ENCODE results near the gene REXO5. TPM values are rescaled to one million over a fixed set of nuclear protein-coding genes. Genes with fewer than 3 reads are reported as not detected.

Gene REXO5
- total RNA-seq, 1 donor from 2014 or later, result 1.8 TPM

GRCh38 chr16:20849589-20850390 lies 43.5 kb downstream of the REXO5 start:
- Histone ChIP-seq H2AFZ (ENCODE audit: low read depth, low read length) (no peak overlapping the region), H3K79me2 (ENCODE audit: insufficient read depth, low read length) (no peaks in the 10 kb centered on the region), H3K4me3 (ENCODE audit: insufficient read depth, low read depth, low read length) (no peak overlapping the region), H3K9ac (ENCODE audit: low read length) (no peak overlapping the region), H3K36me3 (ENCODE audit: insufficient read depth, low read length) (peaks cover under 1% of the 10 kb centered on the region), H4K20me1 (ENCODE audit: insufficient read depth, low read length) (no peaks in the 10 kb centered on the region), H3K27ac (ENCODE audit: low read depth, low read length) (no peak overlapping the region), H3K27me3 (ENCODE audit: insufficient read depth, low read length) (no peaks in the 10 kb centered on the region), H3K9me3 (ENCODE audit: insufficient read depth, low read depth, low read length) (no peaks in the 10 kb centered on the region), H3K4me1 (ENCODE audit: insufficient read depth, low read length) (peaks cover 19% of the 10 kb centered on the region), H3K4me2 (ENCODE audit: low read length) (no peak overlapping the region)
- H3K9me3 Mint-ChIP-seq (ENCODE audit: unreplicated experiment), result no peaks in the 10 kb centered on the region
- TF ChIP-seq, protein P1, sequence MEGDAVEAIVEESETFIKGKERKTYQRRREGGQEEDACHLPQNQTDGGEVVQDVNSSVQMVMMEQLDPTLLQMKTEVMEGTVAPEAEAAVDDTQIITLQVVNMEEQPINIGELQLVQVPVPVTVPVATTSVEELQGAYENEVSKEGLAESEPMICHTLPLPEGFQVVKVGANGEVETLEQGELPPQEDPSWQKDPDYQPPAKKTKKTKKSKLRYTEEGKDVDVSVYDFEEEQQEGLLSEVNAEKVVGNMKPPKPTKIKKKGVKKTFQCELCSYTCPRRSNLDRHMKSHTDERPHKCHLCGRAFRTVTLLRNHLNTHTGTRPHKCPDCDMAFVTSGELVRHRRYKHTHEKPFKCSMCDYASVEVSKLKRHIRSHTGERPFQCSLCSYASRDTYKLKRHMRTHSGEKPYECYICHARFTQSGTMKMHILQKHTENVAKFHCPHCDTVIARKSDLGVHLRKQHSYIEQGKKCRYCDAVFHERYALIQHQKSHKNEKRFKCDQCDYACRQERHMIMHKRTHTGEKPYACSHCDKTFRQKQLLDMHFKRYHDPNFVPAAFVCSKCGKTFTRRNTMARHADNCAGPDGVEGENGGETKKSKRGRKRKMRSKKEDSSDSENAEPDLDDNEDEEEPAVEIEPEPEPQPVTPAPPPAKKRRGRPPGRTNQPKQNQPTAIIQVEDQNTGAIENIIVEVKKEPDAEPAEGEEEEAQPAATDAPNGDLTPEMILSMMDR (IDR thresholded peaks at IDR 0.05; ENCODE audit: insufficient read depth, low read depth, low read length), result peak; percentile 99
- no peak for TF ChIP-seq EZH2 (IDR thresholded peaks at IDR 0.05; ENCODE audit: insufficient read depth, low read length)
- peaks cover 9% of the 10 kb centered on the region for H3K36me3 Mint-ChIP-seq (ENCODE audit: low read depth, unreplicated experiment)
- H3K27ac Mint-ChIP-seq (ENCODE audit: unreplicated experiment), result no peak overlapping the region
- no peaks in the 10 kb centered on the region for H3K27me3 Mint-ChIP-seq (ENCODE audit: low read depth, unreplicated experiment)
- FAIRE-seq, result peak; percentile 90
- H3K4me3 Mint-ChIP-seq (ENCODE audit: unreplicated experiment), result no peak overlapping the region
- peak; percentile 32 for DNase-seq (ENCODE audit: low read depth)
- peaks cover 30% of the 10 kb centered on the region for H3K4me1 Mint-ChIP-seq (ENCODE audit: low read depth, unreplicated experiment)

DNA sequence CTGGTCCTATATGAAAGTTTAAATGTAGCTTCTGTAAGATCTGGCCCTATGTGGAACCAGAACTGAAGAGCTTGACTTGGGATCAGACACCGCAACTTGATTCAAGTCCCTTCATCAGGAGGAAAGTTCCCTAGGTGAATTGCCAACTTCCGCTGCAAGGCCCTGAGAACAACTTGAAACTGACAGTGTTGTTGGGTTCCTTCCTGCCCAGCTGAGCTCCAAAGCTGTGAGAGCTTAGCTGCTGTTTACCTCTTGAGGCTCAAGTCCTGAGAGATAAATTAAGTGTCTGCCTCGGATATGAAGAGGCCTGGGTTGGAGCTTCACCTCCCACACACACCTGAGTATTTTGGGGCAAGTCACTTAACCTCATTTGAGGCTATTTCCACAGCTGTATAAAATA lies 44.7 kb downstream of the REXO5 start:
- no peak overlapping the region for H3K27ac Mint-ChIP-seq (ENCODE audit: unreplicated experiment)
- Histone ChIP-seq H3K4me3 (ENCODE audit: insufficient read depth, low read depth, low read length) (no peak overlapping the region), H2AFZ (ENCODE audit: low read depth, low read length) (no peak overlapping the region), H3K27ac (ENCODE audit: low read depth, low read length) (no peak overlapping the region), H3K4me2 (ENCODE audit: low read length) (peak overlapping the region; percentile 45), H3K36me3 (ENCODE audit: insufficient read depth, low read length) (peaks cover 5% of the 10 kb centered on the region), H3K9me3 (ENCODE audit: insufficient read depth, low read depth, low read length) (no peaks in the 10 kb centered on the region), H3K9ac (ENCODE audit: low read length) (peak overlapping the region; percentile 17), H3K79me2 (ENCODE audit: insufficient read depth, low read length) (peaks cover under 1% of the 10 kb centered on the region), H4K20me1 (ENCODE audit: insufficient read depth, low read length) (peaks cover 2% of the 10 kb centered on the region), H3K4me1 (ENCODE audit: insufficient read depth, low read length) (peaks cover 19% of the 10 kb centered on the region), H3K27me3 (ENCODE audit: insufficient read depth, low read length) (no peaks in the 10 kb centered on the region)
- H3K4me1 Mint-ChIP-seq (ENCODE audit: low read depth, unreplicated experiment), result peaks cover 33% of the 10 kb centered on the region
- H3K4me3 Mint-ChIP-seq (ENCODE audit: unreplicated experiment), result no peak overlapping the region
- H3K9me3 Mint-ChIP-seq (ENCODE audit: unreplicated experiment), result no peaks in the 10 kb centered on the region
- TF ChIP-seq EZH2 (IDR thresholded peaks at IDR 0.05; ENCODE audit: insufficient read depth, low read length), result no peak
- TF ChIP-seq, protein P1 (IDR thresholded peaks at IDR 0.05; ENCODE audit: insufficient read depth, low read depth, low read length), result no peak
- FAIRE-seq (no peak), DNase-seq (ENCODE audit: low read depth) (no peak)
- peaks cover 13% of the 10 kb centered on the region for H3K36me3 Mint-ChIP-seq (ENCODE audit: low read depth, unreplicated experiment)
- no peaks in the 10 kb centered on the region for H3K27me3 Mint-ChIP-seq (ENCODE audit: low read depth, unreplicated experiment)

DNA sequence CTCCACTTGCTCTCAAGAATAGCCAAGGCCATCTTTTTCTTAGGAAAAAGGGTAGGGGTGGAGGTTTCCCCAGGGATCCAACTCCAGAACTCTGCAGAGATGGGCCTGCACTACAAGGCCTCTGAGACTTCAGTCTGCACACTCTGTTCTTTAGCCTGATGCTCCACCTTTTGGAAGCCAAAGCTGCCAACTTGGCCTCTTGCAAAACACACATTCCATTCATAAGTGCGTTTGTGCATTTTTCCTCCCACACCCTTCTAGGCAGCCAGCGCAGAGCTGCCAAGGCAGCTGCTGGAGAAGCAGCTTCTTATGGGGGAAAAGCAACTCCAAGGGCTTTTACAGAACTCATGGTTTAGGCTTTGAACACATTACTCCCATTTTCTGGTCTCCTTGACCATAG lies 45.3 kb downstream of the REXO5 start:
- H2AFZ ChIP-seq (ENCODE audit: low read depth, low read length), result no peak overlapping the region
- H3K9ac ChIP-seq (ENCODE audit: low read length), result peak overlapping the region; percentile 17
- H3K27me3 ChIP-seq (ENCODE audit: insufficient read depth, low read length), result no peaks in the 10 kb centered on the region
- no peak overlapping the region for H3K4me3 Mint-ChIP-seq (ENCODE audit: unreplicated experiment)
- peak overlapping the region; percentile 45 for H3K4me2 ChIP-seq (ENCODE audit: low read length)
- H3K27ac Mint-ChIP-seq (ENCODE audit: unreplicated experiment), result peak overlapping the region; percentile 47
- no peaks in the 10 kb centered on the region for H3K9me3 ChIP-seq (ENCODE audit: insufficient read depth, low read depth, low read length)
- H3K4me1 Mint-ChIP-seq (ENCODE audit: low read depth, unreplicated experiment), result peaks cover 33% of the 10 kb centered on the region
- no peaks in the 10 kb centered on the region for H3K27me3 Mint-ChIP-seq (ENCODE audit: low read depth, unreplicated experiment)
- peak; percentile 68 for FAIRE-seq
- H3K4me1 ChIP-seq (ENCODE audit: insufficient read depth, low read length), result peaks cover 19% of the 10 kb centered on the region
- no peak for TF ChIP-seq EZH2 (IDR thresholded peaks at IDR 0.05; ENCODE audit: insufficient read depth, low read length)
- TF ChIP-seq, protein P1 (IDR thresholded peaks at IDR 0.05; ENCODE audit: insufficient read depth, low read depth, low read length), result no peak
- H3K4me3 ChIP-seq (ENCODE audit: insufficient read depth, low read depth, low read length), result no peak overlapping the region
- no peaks in the 10 kb centered on the region for H3K9me3 Mint-ChIP-seq (ENCODE audit: unreplicated experiment)
- peaks cover 5% of the 10 kb centered on the region for H3K36me3 ChIP-seq (ENCODE audit: insufficient read depth, low read length)
- peaks cover 17% of the 10 kb centered on the region for H3K36me3 Mint-ChIP-seq (ENCODE audit: low read depth, unreplicated experiment)
- H3K79me2 ChIP-seq (ENCODE audit: insufficient read depth, low read length), result peaks cover 4% of the 10 kb centered on the region
- H4K20me1 ChIP-seq (ENCODE audit: insufficient read depth, low read length), result peaks cover 5% of the 10 kb centered on the region
- no peak overlapping the region for H3K27ac ChIP-seq (ENCODE audit: low read depth, low read length)
- peak; percentile 94 for DNase-seq (ENCODE audit: low read depth)
